ENCODE data around the gene EHD3.

DNA sequence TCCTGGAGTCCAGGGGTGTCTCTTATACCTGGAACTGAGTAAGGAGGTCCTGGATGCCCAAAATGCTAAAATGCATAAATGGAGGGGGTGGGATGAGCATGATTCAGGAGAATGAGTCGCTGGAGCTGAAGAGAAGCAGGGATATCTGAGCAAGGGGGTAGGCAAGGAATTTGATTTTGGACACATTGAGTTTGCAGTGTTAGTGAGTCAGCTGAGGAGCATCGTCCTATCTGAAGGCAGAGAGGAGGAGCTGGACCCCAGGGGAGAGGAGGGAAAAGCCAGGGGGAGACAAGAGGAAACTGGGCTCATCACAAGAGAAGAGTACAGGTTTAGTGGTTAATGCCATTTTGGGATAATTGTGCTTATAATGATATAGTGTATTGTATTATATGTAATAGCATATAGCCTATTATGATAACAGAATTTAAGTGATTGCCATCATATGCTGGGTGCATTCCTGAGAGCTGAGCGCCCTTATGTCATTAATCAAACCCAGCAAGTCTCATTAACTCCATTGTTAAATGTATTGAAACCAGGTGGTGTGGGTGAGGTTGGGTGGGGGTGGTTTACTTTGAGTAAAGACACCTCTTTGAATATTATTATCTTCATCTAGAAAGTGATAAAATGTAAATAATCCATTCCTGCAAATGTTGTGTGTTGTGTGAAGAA is 12.4 kb downstream of the EHD3 start:
- TF ChIP-seq, protein P1, sequence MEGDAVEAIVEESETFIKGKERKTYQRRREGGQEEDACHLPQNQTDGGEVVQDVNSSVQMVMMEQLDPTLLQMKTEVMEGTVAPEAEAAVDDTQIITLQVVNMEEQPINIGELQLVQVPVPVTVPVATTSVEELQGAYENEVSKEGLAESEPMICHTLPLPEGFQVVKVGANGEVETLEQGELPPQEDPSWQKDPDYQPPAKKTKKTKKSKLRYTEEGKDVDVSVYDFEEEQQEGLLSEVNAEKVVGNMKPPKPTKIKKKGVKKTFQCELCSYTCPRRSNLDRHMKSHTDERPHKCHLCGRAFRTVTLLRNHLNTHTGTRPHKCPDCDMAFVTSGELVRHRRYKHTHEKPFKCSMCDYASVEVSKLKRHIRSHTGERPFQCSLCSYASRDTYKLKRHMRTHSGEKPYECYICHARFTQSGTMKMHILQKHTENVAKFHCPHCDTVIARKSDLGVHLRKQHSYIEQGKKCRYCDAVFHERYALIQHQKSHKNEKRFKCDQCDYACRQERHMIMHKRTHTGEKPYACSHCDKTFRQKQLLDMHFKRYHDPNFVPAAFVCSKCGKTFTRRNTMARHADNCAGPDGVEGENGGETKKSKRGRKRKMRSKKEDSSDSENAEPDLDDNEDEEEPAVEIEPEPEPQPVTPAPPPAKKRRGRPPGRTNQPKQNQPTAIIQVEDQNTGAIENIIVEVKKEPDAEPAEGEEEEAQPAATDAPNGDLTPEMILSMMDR (IDR thresholded peaks at IDR 0.05; ENCODE audit: insufficient read depth, low read length, poor library complexity, severe bottlenecking): no peak
- no peak for TF ChIP-seq EZH2phosphoT487 (conservative IDR thresholded peaks at IDR 0.05; ENCODE audit: low read length)

Data from SU-DHL-6 (cell line).